ENCODE results near the gene MYDGF. TPM values are rescaled to one million over a fixed set of nuclear protein-coding genes. Genes with fewer than 3 reads are reported as not detected.

Gene MYDGF
- total and polyA plus RNA-seq, 9 of the 15 experiments (the other 6 are each of a cell fraction or from before 2014, with no cell fraction given) = 4.2 to 141 (median 82.1) TPM

- TF ChIP-seq ZNF518B (CRISPR knock-in tag; IDR thresholded peaks at IDR 0.05) (no peak), PBX2 (CRISPR knock-in tag; IDR thresholded peaks at IDR 0.05; ENCODE audit: low read depth) (no peak), PBX2 (tag; conservative IDR thresholded peaks at IDR 0.05; ENCODE audit: low read depth) (no peak), MLLT1 (IDR thresholded peaks at IDR 0.05) (no peak), SUPT5H (IDR thresholded peaks at IDR 0.05) (no peak), CTBP1 (IDR thresholded peaks at IDR 0.05; ENCODE audit: borderline replicate concordance) (no peak), CBX2 (IDR thresholded peaks at IDR 0.05; ENCODE audit: insufficient read depth, low read length, poor library complexity, severe bottlenecking) (no peak), ZFX (CRISPR knock-in tag; IDR thresholded peaks at IDR 0.05) (peak; percentile 51; the same call in 1 of the 2 replicates), ZBTB43 (CRISPR knock-in tag; IDR thresholded peaks at IDR 0.05) (0 out of 2 replicates have a peak, but pooled peaks have one; percentile 37), ARID2 (IDR thresholded peaks at IDR 0.05) (no peak), MXI1 (IDR thresholded peaks at IDR 0.05; ENCODE audit: low read depth, low read length) (no peak), ZNF24 (IDR thresholded peaks at IDR 0.05) (no peak), GTF2B (IDR thresholded peaks at IDR 0.05; ENCODE audit: extremely low read depth, insufficient read length) (no peak), ZNF780A (CRISPR knock-in tag; IDR thresholded peaks at IDR 0.05) (no peak), ZNF165 (CRISPR knock-in tag; IDR thresholded peaks at IDR 0.05; ENCODE audit: borderline replicate concordance) (no peak), GATAD2A (IDR thresholded peaks at IDR 0.05) (no peak), HBP1 (CRISPR knock-in tag; IDR thresholded peaks at IDR 0.05) (0 out of 2 replicates have a peak, but pooled peaks have one; percentile 22)
Measured at GRCh38 chr19:4639531-4640246, 30.5 kb downstream of the MYDGF start (continued).

All from K562 (cell line).